ENCODE measurements around the gene ARID1B.

Gene ARID1B

DNA sequence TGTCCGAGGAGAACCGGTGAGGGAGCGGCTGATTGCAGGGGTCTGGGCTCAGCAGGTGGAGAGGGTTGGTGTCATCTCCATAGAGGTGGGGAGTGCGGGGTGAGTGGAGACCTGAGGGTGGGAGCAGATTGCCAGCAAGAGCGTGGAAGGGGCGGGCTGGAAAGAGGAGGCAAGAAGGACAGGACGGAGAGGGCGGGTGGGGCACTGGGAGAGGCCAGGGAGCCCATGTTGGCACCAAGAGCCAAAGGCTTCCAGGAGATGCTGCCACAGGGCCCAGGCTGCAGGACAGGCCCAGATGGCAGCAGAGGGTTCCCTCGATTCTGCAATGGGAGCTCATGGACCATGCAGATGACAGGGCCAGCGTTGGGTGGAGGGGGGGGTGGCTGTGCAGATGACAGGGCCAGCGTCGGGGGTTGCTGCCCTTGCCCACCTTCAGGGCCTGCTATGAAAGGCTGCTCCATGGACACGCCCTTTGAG, 440.8 kb downstream of the ARID1B start:
- in situ Hi-C loops (cut with HindIII; ENCODE audit: low pct_ligation_motif_present, low sequenced_read_pairs): no loop called here

DNA sequence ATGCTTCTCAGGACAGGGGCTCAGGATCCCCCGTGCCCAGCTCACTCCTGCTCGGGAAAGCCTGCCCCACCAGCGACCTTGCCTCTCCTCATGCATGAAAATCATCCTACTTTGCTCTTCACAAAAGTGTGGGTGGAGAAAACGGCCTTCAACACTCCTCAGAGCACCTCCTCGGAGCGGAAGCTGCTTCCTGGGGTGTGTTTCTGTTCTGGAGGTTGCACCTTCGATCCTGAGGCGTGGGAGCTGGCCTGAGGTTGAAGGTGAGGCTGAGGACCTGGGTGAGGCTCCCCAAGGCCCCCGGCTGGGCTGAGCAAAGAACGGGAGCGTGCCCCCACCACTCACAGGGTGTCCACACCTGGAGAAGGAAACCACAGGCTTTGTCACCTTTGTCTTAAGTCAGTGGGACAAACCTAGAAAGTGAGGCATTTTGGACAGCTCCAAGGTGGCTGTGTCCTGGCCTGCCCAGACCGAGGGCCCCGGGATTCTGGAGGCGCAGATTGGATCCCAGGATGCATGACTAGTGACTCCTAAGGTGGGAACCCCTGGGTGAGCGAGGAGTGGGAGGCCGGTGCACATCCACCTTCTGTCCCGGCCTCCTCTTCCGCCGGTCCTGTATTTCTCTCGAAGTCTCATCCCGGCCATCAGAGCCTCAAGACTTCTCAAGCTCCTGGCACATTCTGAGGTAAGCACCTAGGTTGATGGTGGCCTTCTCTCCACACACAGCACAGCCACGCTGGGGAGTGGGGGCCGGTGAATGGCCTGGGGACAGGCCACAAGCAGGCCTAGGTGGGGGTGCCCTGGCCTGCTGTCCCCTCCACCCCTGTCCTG, 441.4 kb downstream of the ARID1B start:
- in situ Hi-C loops (cut with HindIII; ENCODE audit: low pct_ligation_motif_present, low sequenced_read_pairs): no loop called here
- Histone ChIP-seq H3K27ac (peak overlapping the region; percentile 96), H3K4me3 (ENCODE audit: low read depth, low read length) (no peak overlapping the region), H3K27me3 (replicated peaks) (no peaks in the 10 kb centered on the region), H3K36me3 (replicated peaks) (no peaks in the 10 kb centered on the region)
- TF ChIP-seq, protein P1, sequence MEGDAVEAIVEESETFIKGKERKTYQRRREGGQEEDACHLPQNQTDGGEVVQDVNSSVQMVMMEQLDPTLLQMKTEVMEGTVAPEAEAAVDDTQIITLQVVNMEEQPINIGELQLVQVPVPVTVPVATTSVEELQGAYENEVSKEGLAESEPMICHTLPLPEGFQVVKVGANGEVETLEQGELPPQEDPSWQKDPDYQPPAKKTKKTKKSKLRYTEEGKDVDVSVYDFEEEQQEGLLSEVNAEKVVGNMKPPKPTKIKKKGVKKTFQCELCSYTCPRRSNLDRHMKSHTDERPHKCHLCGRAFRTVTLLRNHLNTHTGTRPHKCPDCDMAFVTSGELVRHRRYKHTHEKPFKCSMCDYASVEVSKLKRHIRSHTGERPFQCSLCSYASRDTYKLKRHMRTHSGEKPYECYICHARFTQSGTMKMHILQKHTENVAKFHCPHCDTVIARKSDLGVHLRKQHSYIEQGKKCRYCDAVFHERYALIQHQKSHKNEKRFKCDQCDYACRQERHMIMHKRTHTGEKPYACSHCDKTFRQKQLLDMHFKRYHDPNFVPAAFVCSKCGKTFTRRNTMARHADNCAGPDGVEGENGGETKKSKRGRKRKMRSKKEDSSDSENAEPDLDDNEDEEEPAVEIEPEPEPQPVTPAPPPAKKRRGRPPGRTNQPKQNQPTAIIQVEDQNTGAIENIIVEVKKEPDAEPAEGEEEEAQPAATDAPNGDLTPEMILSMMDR (IDR thresholded peaks at IDR 0.05; ENCODE audit: low read depth, low read length, missing control alignments): no peak
- DNase-seq: no peak

More for the DNA sequence above, 440.8 kb downstream of the ARID1B start:
- no peak for DNase-seq
- H3K27me3 ChIP-seq (replicated peaks): no peaks in the 10 kb centered on the region
- no peak overlapping the region for H3K4me3 ChIP-seq (ENCODE audit: low read depth, low read length)
- no peaks in the 10 kb centered on the region for H3K36me3 ChIP-seq (replicated peaks)
- TF ChIP-seq, protein P1 (IDR thresholded peaks at IDR 0.05; ENCODE audit: low read depth, low read length, missing control alignments): no peak
- H3K27ac ChIP-seq: no peak overlapping the region

DNA sequence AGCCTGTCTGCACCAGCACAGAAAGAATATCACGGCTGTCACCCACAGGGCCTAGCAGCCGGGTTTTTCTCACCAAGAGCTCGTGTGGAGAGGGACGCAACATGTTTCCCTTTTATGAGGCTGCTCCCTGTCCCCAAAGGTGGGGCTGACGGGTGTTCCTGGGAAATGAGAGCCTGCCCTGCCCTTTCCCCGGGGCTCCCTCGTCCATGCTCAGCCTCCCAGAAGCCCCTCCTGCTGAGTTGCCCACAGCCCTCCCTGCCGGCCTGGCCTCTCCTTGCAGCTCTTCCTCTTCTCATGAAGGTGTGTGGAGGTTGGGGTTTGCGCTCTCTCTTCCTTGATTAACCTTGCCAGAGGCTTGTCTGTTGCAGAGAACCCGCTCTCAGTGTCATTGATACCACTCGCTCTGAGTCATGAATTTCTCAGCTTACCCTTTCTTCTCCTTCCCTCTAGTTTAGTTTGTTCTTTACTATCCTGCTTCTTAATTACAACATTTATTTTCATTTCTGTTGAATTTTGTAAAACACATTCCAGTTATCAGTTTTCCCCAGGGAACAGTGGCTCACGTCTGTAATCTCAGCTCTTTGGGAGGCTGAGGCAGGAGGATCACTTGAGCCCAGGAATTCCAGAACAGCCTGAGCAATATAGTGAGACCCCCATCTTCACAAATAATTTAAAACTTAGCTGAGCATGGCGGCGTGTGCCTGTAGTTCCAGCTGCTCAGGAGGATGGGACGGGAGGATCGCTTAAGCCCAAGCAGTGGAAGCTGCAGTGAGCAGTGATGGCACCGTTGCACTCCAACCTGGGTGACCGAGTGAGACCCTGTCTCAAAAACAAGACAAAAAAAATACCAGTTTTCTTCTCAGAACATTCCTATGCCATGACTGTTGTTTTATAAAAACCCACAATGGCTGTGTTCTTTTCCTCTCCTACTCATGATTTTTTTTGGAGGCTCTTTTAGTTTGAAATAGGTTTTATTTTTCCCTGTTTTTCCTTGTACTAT, 442.3 kb downstream of the ARID1B start:
- in situ Hi-C loops (cut with HindIII; ENCODE audit: low pct_ligation_motif_present, low sequenced_read_pairs): no loop called here
- peak overlapping the region; percentile 96 for H3K27ac ChIP-seq

DNA sequence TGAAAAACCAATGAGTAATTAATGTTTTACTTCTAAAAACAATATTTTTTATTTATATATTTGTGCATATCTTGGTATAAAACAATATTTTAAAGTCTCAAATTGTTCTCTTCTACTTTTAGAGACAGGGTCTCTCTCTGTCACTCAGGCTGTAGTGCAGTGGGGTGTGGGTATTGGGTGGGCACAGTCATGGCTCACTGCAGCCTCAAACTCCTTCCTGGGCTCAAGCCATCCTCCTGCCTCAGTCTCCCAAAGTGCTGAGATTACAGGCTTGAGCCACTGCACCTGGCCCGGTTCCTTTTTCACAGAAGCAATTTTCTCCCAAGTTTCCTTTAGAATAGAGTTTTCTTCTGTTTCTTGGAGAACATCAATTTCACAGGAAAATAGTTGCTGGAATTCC, 443.3 kb downstream of the ARID1B start:
- no peaks in the 10 kb centered on the region for H3K36me3 ChIP-seq (replicated peaks)
- no peak for DNase-seq
- TF ChIP-seq, protein P1 (IDR thresholded peaks at IDR 0.05; ENCODE audit: low read depth, low read length, missing control alignments): no peak
- no peaks in the 10 kb centered on the region for H3K27me3 ChIP-seq (replicated peaks)
- H3K4me3 ChIP-seq (ENCODE audit: low read depth, low read length): peak overlapping the region; percentile 55
- H3K27ac ChIP-seq: peak overlapping the region; percentile 96
- in situ Hi-C loops (cut with HindIII; ENCODE audit: low pct_ligation_motif_present, low sequenced_read_pairs): no loop called here

More for the DNA sequence above, 442.3 kb downstream of the ARID1B start:
- Histone ChIP-seq H3K27me3 (replicated peaks) (no peaks in the 10 kb centered on the region), H3K36me3 (replicated peaks) (no peaks in the 10 kb centered on the region), H3K4me3 (ENCODE audit: low read depth, low read length) (peak overlapping the region; percentile 30)
- TF ChIP-seq, protein P1 (IDR thresholded peaks at IDR 0.05; ENCODE audit: low read depth, low read length, missing control alignments): peak; percentile 46
- DNase-seq: peak; percentile 68

DNA sequence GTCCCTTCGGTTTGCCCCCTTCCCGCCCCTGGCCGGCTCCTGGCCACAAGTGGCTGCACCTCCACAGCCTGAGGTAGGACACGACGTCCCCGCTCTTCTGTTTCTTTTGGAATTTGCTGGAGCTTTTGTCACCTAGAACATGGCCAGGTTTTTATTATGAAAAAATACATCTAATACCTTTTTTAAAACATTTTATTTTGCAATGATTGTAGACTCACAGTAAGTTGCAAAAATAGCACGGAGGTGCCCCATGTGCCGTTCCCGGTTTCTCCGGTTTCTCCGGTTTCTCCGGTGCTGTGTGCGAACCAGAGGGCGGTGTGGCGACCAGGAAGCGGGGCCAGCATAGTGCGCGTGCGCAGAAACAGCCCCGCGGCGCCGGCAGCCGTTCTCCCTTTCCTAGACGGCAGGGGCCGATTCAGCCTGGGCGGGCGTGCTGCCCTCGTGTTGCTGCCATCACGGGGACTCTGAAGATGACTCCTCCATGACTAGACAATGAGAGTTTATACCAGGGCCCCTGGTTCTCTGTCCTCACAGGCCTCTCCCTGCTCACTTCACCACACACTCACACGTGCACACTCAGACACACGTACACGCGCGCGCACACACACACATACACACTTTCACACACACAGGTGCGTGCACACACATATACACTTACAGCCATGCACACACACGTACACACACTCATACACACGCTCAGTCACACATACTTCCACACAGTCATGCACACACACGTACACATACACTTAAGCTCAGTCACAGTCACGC, 444.1 kb downstream of the ARID1B start:
- TF ChIP-seq, protein P1 (IDR thresholded peaks at IDR 0.05; ENCODE audit: low read depth, low read length, missing control alignments): peak; percentile 22
- in situ Hi-C loops (cut with HindIII; ENCODE audit: low pct_ligation_motif_present, low sequenced_read_pairs): no loop called here
- H3K27ac ChIP-seq: peak overlapping the region; percentile 96

More for the DNA sequence above, 444.1 kb downstream of the ARID1B start:
- Histone ChIP-seq H3K4me3 (ENCODE audit: low read depth, low read length) (peak overlapping the region; percentile 55), H3K36me3 (replicated peaks) (no peaks in the 10 kb centered on the region), H3K27me3 (replicated peaks) (no peaks in the 10 kb centered on the region)
- peak; percentile 71 for DNase-seq
